GM18526 (cell line): ENCODE results near the gene RGS11.

Source experiments
- POLR2A ChIP-seq: IDR thresholded peaks from 3 replicates; pipeline ENCODE4 v1.6.1; 2011; ENCODE audit not compliant: insufficient read length; ENCODE audit errors: extremely low read depth

Gene RGS11

GRCh38 chr16:275786-276232 is at the start of gene RGS11:
Gene RGS11 (minus strand): TSS chr16:275944. CDS start chr16:275911, 33 bp downstream.
- no peak for TF ChIP-seq POLR2A

- TF ChIP-seq POLR2A: no peak
These were observed 48.9 kb upstream of the RGS11 start for GRCh38 chr16:324451-325334.

- no peak for TF ChIP-seq POLR2A
These were observed 48.4 kb upstream of the RGS11 start for GRCh38 chr16:324201-324450.

GRCh38 chr16:322476-323143 is 46.9 kb upstream of the RGS11 start:
- TF ChIP-seq POLR2A: no peak

- TF ChIP-seq POLR2A: no peak
These were observed 45.8 kb upstream of the RGS11 start for GRCh38 chr16:321532-321931.

- no peak for TF ChIP-seq POLR2A
These were observed 44.5 kb upstream of the RGS11 start for GRCh38 chr16:320206-320605.

GRCh38 chr16:318628-319027 is 42.9 kb upstream of the RGS11 start:
- no peak for TF ChIP-seq POLR2A

GRCh38 chr16:317583-317982 is 41.8 kb upstream of the RGS11 start:
- no peak for TF ChIP-seq POLR2A

- TF ChIP-seq POLR2A: no peak
These were observed 41.2 kb upstream of the RGS11 start for GRCh38 chr16:316741-317464.

GRCh38 chr16:314795-315299 is 39.1 kb upstream of the RGS11 start:
- TF ChIP-seq POLR2A: no peak

- TF ChIP-seq POLR2A: no peak
These were observed 38.6 kb upstream of the RGS11 start for GRCh38 chr16:314351-314750.

GRCh38 chr16:311725-312124 is 36.0 kb upstream of the RGS11 start:
- no peak for TF ChIP-seq POLR2A

- TF ChIP-seq POLR2A: no peak
These were observed 33.7 kb upstream of the RGS11 start for GRCh38 chr16:309476-309875.

GRCh38 chr16:307691-308312 is 32.1 kb upstream of the RGS11 start:
- no peak for TF ChIP-seq POLR2A

GRCh38 chr16:306911-307370 is 31.2 kb upstream of the RGS11 start:
- TF ChIP-seq POLR2A: no peak
